HL-60 (cell line): ENCODE data around the gene HOXB1.

Experiments used
- DNase-seq, 2 experiments: peaks; one replicate each; pipeline ENCODE4 v3.0.0-alpha.2; 2010 to 2020; ENCODE audit warnings: low read depth in 1 of 2, low spot score in 1 of 2
- H3K27ac ChIP-seq: fragments of 250-450 bp; sonication (Bioruptor Pico); replicated peaks from 2 replicates; pipeline ENCODE4 v1.5.1; 2020; ENCODE audit warnings: mild to moderate bottlenecking, moderate library complexity
- H3K27me3 ChIP-seq: fragments of 250-450 bp; sonication (Bioruptor Pico); 2 replicates; pipeline ENCODE4 v1.5.1; 2021; ENCODE audit warnings: mild to moderate bottlenecking, moderate library complexity; ENCODE audit not compliant: insufficient read depth, poor library complexity, severe bottlenecking
- H3K4me3 ChIP-seq: replicated peaks from 2 replicates; pipeline ENCODE4 v1.5.1; 2011; ENCODE audit warnings: mild to moderate bottlenecking, control low read depth, low read length; ENCODE audit not compliant: insufficient read depth
- CTCF ChIP-seq: IDR thresholded peaks from one replicate; pipeline ENCODE4 v1.5.1; 2011; ENCODE audit warnings: low read length, control low read depth, inconsistent platforms; ENCODE audit not compliant: insufficient read depth
- GABPA ChIP-seq: IDR thresholded peaks from 2 replicates; pipeline ENCODE4 v1.6.1; 2012; ENCODE audit warnings: low read depth
- POLR2AphosphoS5 ChIP-seq: IDR thresholded peaks from 2 replicates; pipeline ENCODE4 v1.6.1; 2012; ENCODE audit warnings: low read depth
- REST ChIP-seq: IDR thresholded peaks from 2 replicates; pipeline ENCODE4 v1.6.1; 2012; ENCODE audit warnings: low read depth; ENCODE audit not compliant: insufficient replicate concordance
- SPI1 ChIP-seq: IDR thresholded peaks from 2 replicates; pipeline ENCODE4 v1.6.1; 2012; ENCODE audit warnings: low read depth, mild to moderate bottlenecking, borderline replicate concordance

Gene HOXB1

GRCh38 chr17:48528153-48528935 is 2.5 kb downstream of the HOXB1 start:
- Histone ChIP-seq H3K27ac (no peak overlapping the region), H3K27me3 (peaks cover 27% of the 10 kb centered on the region), H3K4me3 (no peak overlapping the region)
- DNase-seq, result no peak
- TF ChIP-seq CTCF, result no peak

- DNase-seq, result no peak
- peaks cover 30% of the 10 kb centered on the region for H3K27me3 ChIP-seq
- no peak overlapping the region for H3K4me3 ChIP-seq
- TF ChIP-seq POLR2AphosphoS5, result no peak
- H3K27ac ChIP-seq, result no peak overlapping the region
These were observed 3.3 kb downstream of the HOXB1 start for GRCh38 chr17:48527547-48527932.

GRCh38 chr17:48526608-48527546 is 3.9 kb downstream of the HOXB1 start:
- H3K27me3 ChIP-seq, result peaks cover 32% of the 10 kb centered on the region
- H3K4me3 ChIP-seq, result no peak overlapping the region
- H3K27ac ChIP-seq, result no peak overlapping the region
- TF ChIP-seq POLR2AphosphoS5 (no peak), CTCF (no peak), SPI1 (no peak), GABPA (no peak), REST (no peak)
- no peak for DNase-seq

- H3K27me3 ChIP-seq, result peaks cover 29% of the 10 kb centered on the region
These were observed 7.8 kb downstream of the HOXB1 start for GRCh38 chr17:48523010-48523409.

More at GRCh38 chr17:48523010-48523409, 7.8 kb downstream of the HOXB1 start:
- no peak overlapping the region for H3K4me3 ChIP-seq
- H3K27ac ChIP-seq, result no peak overlapping the region
- TF ChIP-seq REST (no peak), CTCF (no peak), GABPA (no peak), POLR2AphosphoS5 (no peak), SPI1 (no peak)
- DNase-seq, result no peak
